GM12875 (cell line): ENCODE data around the gene ABCC1.
"Not testable (repeated sequence)": the region's sequence is repeated elsewhere in the genome, so short reads cannot be mapped to it uniquely, and the experiment has no call there.

Experiments
- H3K4me3 ChIP-seq: one replicate; pipeline ENCODE4 v1.5.1; 2011; ENCODE audit warnings: low read depth, low read length, control low read depth
- TF ChIP-seq, protein P1 (sequence below): IDR thresholded peaks from 2 replicates; pipeline ENCODE4 v1.5.1; 2011; ENCODE audit warnings: low read depth, mild to moderate bottlenecking, control low read depth, inconsistent platforms, low read length, moderate library complexity, borderline replicate concordance; ENCODE audit not compliant: insufficient read depth

ABCC1 gene

DNA sequence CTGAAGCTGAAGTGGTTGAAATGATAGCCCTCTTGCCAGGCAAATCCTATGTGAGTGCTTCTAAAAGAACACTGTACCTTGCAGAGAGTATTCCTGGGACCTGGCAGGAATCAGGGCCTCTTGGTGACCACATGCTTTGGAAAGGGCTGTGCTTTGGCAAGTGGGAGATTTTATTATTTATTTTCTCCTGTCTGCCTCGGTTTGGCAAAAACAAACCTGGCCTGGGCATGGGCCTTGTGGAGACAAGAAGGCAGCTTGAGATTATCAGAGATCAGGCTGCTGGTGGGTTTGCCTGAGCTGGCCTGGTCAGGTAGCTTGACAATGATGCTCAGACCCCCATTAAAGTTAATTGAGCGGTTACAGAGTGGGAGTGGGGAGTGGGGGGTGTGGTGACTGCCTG lies 24.6 kb downstream of the ABCC1 start:
- TF ChIP-seq, protein P1, sequence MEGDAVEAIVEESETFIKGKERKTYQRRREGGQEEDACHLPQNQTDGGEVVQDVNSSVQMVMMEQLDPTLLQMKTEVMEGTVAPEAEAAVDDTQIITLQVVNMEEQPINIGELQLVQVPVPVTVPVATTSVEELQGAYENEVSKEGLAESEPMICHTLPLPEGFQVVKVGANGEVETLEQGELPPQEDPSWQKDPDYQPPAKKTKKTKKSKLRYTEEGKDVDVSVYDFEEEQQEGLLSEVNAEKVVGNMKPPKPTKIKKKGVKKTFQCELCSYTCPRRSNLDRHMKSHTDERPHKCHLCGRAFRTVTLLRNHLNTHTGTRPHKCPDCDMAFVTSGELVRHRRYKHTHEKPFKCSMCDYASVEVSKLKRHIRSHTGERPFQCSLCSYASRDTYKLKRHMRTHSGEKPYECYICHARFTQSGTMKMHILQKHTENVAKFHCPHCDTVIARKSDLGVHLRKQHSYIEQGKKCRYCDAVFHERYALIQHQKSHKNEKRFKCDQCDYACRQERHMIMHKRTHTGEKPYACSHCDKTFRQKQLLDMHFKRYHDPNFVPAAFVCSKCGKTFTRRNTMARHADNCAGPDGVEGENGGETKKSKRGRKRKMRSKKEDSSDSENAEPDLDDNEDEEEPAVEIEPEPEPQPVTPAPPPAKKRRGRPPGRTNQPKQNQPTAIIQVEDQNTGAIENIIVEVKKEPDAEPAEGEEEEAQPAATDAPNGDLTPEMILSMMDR, result no peak
- H3K4me3 ChIP-seq, result no peak overlapping the region

DNA sequence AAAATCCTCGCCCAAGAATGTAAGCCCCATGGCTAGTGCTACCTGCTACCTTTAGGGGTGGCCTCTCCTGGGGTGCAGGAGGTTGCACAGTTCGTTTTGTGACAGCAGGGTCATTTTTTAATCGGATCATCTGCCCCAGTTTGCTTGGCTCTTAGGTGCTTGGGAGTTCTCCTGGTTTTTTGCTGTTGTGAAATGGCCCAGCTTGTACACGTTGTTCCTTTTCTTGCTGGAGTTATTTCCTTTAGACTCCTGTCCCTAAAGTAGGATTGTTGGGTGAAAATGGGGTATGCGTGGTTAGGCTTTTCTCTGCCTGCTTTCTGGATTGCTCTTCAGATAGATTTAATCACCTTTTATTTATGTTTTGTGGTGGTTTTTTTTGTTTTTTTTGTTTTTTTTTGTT lies 25.8 kb downstream of the ABCC1 start:
- TF ChIP-seq, protein P1, result no peak
- no peak overlapping the region for H3K4me3 ChIP-seq

DNA sequence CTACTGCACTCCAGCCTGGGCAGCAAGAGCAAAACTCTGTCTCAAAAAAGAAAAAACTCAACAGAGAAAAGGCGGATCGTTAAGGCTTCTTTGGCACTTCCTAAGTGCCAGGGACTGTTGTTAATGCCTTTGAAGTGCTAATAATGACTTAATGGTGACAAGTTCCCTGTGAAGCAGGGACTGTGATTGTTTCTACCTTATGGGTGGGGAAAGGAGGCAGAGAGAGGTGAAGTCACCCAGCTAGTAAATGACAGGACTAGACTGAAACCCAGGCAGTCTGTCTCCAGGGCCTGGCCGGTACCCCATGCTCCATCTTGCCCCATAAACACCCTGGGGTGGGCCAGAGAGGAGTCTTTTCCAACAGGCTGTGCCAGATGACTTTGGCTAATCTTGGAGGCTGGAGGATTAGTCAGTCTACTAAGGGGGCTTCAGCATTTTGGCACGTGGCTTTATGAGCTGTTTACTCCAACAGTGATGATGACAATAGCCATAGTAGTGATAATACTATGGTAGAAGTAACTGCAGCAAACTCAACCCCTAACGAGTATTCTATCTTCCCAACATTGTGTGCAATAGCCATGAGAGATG lies 26.9 kb downstream of the ABCC1 start:
- TF ChIP-seq, protein P1, result no peak
- no peak overlapping the region for H3K4me3 ChIP-seq

DNA sequence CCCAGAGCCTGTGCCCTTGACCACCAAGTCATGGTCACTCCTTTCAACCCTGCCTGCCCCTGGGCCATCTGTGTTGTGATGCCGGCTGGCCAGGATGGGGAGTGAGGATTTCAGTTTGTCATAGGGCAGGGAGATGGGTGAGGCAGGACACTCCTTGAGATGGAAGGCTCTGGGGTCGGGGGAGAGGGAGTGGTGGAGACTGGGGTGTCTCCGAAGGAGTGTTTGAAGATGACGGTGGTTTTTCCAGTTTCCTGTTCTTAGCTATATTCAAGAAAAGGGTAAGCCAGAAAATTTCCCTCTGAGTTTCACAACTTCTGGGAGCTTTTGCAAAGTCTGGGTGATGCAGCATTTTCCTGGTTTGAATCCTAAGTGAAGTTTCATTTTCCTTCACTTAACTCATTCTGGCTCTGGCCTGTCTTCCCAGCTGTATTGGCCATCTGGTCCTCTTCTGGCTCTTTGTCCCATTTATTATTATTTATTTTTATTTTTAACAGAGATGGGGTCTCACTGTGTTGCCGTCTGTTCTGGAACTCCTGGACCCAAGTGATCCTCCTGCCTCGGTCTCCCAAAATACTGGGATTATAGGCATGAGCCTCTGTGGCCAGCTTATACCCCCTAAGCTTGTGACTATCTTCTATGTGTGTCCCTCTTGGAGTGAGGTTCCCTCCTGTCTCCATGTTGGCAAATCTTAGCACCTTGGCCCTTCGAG lies 27.7 kb downstream of the ABCC1 start:
- H3K4me3 ChIP-seq, result no peak overlapping the region
- TF ChIP-seq, protein P1, result no peak

DNA sequence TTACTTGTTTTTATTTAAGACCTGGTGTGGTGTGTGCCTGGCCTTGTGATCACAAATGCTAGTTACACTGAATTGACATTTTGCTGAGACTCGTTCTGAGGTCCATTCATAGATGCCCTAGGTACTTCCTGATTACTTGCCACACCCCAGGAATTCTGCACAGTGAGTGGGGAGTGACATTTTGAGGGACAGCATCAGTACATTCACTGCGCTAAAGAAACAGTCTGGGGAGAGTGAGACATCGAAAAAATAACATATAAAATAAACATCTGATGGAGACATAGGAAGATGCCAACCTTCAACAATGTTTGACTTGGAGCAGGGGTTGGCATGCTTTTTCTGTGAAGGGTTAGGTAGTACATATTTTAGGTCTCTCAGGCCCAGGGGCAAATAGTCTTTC lies 30.4 kb downstream of the ABCC1 start:
- TF ChIP-seq, protein P1, result no peak
- H3K4me3 ChIP-seq, result no peak overlapping the region

DNA sequence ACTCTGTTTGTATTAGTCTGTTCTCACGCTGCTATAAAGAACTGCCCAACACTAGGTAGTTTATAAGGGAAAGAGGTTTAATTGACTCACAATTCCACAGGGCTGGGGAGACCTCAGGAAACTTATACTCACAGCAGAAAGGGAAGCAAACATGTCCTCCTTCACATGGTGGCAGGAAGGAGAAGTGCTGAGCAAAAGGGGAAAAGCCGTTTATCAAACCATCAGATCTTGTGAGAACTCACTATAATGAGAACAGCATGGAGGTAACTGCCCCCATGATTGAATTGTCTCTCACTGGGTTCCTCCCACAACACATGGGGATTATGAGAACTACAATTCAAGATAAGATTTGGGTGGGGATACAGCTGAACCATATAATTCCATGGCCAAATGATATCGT lies 30.9 kb downstream of the ABCC1 start:
- no peak overlapping the region for H3K4me3 ChIP-seq
- TF ChIP-seq, protein P1, result no peak

DNA sequence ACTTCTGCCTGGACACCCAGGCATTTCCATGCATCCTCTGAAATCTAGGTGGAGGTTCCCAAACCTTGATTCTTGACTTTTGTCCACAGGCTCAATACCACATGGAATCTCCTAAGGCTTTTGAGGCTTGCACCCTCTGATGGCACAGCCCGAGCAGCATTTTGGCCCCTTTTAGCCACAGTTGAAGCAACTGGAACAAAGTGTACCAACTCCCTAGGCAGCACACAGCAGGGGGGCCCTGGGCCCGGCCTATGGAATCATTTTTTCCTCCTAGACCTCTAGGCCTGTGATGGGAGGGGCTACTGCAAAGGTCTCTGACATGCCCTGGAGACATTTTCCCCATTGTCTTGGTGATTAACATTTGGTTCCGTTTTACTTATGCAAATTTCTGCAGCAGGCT lies 32.0 kb downstream of the ABCC1 start:
- no peak overlapping the region for H3K4me3 ChIP-seq
- TF ChIP-seq, protein P1, result no peak

DNA sequence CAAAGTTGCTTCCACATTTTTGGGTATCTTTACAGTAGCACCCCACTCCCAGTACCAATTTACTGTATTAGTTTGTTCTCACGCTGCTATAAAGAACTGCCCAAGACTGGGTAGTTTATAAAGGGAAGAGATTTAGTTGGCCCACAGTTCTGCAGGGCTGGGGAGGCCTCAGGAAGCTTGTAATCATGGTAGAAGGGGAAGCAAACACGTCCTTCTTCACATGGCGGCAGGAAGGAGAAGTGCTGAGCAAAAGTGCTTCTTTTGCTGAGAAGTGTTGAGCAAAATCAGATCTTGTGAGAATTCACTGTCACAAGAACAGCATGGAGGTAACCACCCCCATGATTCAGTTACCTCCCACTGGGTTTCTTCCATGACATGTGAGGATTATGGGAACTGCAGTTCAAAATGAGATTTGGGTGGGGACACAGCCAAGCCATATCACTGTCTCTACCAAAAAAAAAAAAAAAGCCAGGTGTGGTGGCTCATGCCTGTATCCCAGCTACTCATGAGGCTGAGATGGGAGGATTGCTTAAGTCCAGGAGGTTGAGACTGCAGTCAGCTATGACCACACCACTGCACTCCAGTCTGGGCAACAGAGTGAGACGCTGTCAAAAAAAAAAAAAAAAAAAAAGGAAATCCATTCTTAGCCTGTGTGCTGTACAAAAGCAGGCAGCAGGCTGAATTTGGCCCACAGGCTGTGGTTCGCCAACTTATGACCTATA lies 32.9 kb downstream of the ABCC1 start:
- not testable (repeated sequence) for H3K4me3 ChIP-seq
